ENCODE results near the gene SGK1.
"Not testable (repeated sequence)": the region's sequence is repeated elsewhere in the genome, so short reads cannot be mapped to it uniquely, and the experiment has no call there.

DNA sequence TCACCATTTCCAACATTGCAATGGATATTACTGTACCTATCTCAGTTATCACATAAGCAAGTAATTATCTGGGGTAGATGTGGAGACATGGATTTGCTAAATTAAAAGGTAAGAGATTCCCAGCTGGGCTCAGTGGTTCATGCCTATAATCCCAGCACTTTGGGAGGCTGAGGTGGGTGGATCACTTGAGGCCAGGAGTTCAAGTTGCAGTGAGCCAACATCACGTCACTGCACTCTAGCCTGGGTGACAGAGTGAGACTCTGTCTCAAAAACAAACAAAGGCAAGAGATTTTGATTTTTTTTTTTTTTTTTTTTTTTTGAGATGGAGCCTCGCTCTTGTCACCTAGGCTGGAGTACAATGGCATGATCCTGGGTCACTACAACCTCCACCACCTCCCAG, 62.6 kb downstream of the SGK1 start:
- not testable (repeated sequence) for TF ChIP-seq CTCF, EP300, POLR2AphosphoS5 (IDR thresholded peaks at IDR 0.05)
